ENCODE data around the gene RNPEP.
"Not testable (repeated sequence)": the region's sequence is repeated elsewhere in the genome, so short reads cannot be mapped to it uniquely, and the experiment has no call there.

RNPEP gene

DNA sequence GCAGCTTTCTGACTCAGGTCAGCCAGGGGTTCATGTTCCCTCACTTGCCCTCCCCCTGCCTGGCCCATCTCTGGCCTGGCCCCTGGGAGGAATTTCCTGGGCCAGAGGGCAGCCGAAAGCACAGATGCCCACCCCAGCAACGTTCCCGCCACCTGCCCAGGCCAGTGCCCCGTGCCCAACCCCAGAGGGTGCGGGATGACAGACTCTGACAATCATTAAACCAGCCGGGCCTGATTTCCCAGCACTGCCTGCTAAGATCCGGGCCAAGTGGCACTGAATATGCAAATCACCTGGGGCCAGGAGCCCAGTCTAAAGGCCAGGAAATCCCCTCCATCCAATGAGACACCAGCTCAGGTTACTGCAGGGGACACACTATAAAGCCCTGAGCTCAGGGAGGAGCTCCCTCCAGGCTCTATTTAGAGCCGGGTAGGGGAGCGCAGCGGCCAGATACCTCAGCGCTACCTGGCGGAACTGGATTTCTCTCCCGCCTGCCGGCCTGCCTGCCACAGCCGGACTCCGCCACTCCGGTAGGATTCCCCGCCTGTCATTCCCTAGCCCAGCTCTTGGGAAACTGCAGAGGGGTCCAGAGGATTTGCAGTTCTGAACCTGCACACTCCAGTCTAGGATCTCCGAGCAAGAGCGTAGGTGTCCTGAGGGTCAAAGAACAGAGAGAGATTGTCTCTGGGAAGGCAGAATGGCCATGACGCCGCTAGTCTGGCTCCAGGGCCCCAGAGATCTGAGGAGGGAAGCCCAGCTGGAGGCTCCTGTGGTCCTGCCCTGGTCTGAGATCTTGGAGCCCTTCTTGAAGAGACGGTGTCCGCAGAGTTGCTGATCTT lies 27.9 kb downstream of the RNPEP start, which contains the start of gene ELF3:
Gene ELF3 (plus strand): TSS at position 408 of the 836 bp plus-strand sequence. CDS start 550 bp downstream, outside the sequence.
- no peak for DNase-seq (ENCODE audit: low read depth in 2 of 2)

DNA sequence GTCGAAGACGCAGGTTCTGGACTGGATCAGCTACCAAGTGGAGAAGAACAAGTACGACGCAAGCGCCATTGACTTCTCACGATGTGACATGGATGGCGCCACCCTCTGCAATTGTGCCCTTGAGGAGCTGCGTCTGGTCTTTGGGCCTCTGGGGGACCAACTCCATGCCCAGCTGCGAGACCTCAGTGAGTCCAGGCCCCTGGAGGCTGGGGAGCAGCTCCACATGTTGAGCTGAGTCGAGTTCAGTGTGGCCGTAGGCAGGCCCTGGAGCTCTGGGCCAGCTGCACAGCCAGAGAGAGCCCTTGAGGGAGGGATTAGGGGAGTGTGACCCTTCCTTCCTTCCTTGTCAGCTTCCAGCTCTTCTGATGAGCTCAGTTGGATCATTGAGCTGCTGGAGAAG lies 29.5 kb downstream of the RNPEP start:
- no peak for DNase-seq (ENCODE audit: low read depth in 2 of 2)

- DNase-seq (ENCODE audit: low read depth in 2 of 2), result no peak
Measured at GRCh38 chr1:202012544-202013478, 30.4 kb downstream of the RNPEP start.

- DNase-seq (ENCODE audit: low read depth in 2 of 2), result no peak
Measured at GRCh38 chr1:202013603-202014002, 31.2 kb downstream of the RNPEP start.

- no peak for DNase-seq (ENCODE audit: low read depth in 2 of 2)
Measured at GRCh38 chr1:202014060-202014459, 31.6 kb downstream of the RNPEP start.

DNA sequence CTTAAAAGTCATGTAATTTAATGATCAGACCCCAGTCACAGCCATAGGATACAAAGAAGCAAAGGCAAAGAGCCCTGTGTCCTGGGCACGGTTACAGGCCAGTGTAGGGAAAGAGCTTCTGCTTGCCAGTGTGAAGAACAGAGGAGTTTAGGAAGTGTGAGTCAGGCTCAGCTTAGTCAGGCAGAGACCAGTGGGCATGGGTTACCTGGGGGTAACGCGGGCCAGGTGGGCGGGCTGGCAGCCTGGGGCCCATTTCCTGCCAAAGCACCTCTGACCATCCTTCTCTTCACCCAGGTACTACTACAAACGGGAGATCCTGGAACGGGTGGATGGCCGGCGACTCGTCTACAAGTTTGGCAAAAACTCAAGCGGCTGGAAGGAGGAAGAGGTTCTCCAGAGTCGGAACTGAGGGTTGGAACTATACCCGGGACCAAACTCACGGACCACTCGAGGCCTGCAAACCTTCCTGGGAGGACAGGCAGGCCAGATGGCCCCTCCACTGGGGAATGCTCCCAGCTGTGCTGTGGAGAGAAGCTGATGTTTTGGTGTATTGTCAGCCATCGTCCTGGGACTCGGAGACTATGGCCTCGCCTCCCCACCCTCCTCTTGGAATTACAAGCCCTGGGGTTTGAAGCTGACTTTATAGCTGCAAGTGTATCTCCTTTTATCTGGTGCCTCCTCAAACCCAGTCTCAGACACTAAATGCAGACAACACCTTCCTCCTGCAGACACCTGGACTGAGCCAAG lies 32.6 kb downstream of the RNPEP start:
- DNase-seq (ENCODE audit: low read depth in 2 of 2), result no peak

- DNase-seq (ENCODE audit: low read depth in 2 of 2), result no peak
Measured at GRCh38 chr1:202015662-202015937, 33.2 kb downstream of the RNPEP start.

DNA sequence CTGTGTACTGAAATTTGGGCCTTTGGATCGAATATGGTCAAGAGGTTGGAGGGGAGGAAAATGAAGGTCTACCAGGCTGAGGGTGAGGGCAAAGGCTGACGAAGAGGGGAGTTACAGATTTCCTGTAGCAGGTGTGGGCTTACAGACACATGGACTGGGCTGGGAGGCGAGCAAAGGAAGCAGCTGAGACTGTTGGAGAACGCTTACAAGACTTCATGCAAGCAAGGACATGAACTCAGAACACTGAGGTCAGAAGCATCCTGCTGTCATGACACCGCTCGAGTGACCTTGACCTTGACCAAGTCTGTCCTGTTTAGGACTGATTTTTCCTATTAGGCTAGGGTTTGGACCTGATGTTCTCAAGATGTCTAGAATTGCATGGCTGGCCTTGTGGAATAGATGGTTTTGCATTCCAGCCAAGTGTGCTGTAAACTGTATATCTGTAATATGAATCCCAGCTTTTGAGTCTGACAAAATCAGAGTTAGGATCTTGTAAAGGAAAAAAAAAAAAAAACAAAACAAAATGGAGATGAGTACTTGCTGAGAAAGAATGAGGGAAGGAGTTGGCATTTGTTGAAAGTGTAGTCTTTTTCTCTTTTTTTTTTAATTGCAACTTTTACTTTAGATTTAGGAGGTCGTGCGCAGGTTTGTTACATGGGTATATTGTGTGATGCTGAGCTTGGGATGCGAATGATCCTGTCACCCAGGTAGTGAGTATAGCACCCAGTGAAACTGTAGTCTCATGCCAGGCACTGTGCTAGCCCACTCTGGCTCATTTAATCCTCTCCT lies 33.8 kb downstream of the RNPEP start:
- DNase-seq (ENCODE audit: low read depth in 2 of 2), result no peak

GRCh38 chr1:202016811-202017748 lies 34.6 kb downstream of the RNPEP start:
- DNase-seq (ENCODE audit: low read depth in 2 of 2), result no peak

GRCh38 chr1:202017749-202018467 lies 35.5 kb downstream of the RNPEP start:
- DNase-seq (ENCODE audit: low read depth in 2 of 2), result no peak

DNA sequence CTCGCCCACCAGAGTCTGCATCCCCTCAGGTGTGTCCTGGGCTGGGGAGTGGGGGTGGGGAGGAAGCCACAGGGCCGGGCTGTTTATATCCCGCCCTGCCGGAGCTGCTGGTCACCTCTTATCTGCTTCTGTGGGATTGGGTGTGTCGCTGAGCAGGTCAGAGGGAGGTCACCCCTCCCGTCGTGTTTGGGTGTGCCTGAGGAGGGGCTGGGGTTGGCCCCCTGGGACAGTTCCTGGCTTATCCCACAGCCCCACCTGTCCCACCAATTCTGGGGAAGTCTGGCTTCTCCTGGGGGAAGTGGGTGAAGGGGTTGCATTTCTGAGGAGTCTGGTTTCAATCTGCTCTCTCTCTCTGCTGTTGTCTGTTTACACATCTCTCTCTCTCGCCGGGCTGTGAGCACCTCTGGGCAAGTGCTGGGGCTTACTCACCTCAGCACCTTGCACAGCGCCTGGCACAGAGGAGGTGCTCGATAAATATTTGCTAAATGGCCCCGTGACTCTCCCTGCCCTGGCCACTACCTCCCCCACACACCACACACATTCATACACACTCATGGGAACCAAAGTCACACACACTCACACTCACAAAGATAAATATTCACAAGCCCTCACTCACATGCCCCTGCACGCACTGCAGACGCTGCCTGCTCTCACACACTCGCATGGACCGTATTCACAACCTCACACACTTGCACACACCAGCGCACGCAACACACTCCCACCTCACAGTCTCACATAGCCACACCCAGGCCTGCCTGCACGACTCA lies 36.2 kb downstream of the RNPEP start:
- no peak for DNase-seq (ENCODE audit: low read depth in 2 of 2)

GRCh38 chr1:202019235-202019558 lies 36.7 kb downstream of the RNPEP start:
- not testable (repeated sequence) for DNase-seq (ENCODE audit: low read depth in 2 of 2)

DNA sequence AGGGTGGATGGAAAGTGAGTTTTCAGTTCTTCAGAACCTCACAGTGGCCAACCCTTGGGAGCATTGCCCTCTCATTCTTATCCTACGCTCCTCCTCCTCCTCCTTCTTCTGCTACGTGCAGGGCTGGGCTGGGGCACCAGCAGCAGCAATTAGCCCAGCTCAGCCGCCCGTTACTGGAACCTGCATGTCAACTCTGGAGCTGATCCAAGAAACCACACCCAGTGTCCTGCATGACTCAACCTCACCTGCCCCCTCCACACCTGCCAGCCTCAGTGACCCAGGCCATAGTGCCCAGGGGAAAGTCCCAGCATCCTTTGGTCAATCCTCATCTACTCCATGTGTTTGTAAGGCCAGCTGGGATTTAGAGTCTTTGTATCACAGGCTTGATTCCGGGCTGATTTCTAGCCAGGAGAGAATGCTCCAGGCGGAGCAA lies 40.6 kb downstream of the RNPEP start:
- no peak for DNase-seq (ENCODE audit: low read depth in 2 of 2)

DNA sequence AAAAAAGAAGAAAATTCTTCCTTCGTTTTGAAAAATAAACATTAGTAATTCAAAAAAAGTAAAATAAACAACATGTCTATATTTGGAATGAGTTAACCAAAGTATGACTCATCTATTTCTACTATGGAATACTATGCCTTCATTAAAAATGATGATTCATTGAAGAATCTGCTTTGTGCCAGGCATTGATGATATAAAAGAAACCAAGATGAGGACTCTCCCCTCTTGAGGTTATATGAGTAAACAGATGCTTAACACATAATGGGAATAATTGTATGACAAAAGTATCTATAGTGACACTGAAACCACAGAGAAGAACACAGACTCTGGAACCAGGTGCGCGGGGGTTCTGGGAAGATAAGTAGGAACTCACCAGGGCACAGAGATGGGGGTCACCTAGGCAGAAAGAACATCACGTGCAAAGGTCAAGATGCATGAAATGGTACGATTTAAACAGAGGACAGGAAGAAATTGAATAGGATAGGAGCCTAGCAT lies 46.8 kb downstream of the RNPEP start:
- no peak for DNase-seq (ENCODE audit: low read depth in 2 of 2)

GRCh38 chr1:202029727-202030126 lies 47.3 kb downstream of the RNPEP start:
- DNase-seq (ENCODE audit: low read depth in 2 of 2), result no peak

DNA sequence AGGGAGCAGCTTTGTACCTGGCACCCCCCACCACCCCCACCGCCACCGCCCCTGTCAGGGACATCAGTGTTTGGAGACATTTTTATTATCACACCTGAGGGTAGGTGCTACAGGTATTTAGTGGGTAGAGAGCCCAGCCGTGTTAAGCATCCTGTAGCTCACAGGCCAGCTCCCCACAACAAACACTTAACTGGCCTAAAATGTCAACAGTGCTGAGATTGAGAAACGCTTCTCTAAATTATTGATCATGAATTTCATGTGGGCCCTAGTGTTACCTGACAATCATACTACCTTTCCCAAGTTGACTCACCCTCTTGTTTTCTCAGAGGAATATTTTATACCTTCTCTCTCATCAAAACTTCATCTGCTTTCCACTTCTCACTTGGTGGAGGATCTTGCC lies 49.3 kb downstream of the RNPEP start:
- DNase-seq (ENCODE audit: low read depth in 2 of 2), result no peak

DNA sequence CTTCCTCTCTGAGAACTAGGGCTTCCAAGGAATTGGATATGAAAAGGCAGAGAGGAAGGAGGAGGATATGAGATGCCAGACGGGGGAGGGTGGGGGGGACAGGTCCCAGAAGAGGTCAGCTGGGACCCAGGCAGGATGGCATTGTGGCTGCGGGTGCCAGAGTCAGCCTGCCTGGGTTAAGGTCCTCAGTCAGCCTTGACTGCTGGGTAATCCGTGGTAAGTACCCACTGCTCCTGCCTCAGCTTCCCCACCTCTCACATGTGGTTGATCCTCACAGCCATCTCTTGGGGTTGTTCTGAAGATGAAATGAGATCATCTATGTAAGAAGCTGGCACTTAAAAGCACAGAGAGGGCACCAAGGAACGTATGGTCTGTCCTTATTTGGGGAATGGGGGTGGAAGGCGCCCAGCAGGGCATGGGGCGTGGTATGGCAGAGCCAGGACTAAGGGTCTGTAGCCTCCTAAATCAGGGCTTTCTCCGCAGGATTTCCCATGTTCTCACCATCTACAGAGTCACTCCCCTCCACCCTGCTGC lies 51.8 kb downstream of the RNPEP start:
- no peak for DNase-seq (ENCODE audit: low read depth in 2 of 2)

- no peak for DNase-seq (ENCODE audit: low read depth in 2 of 2)
Measured at GRCh38 chr1:202034683-202035462, 52.4 kb downstream of the RNPEP start.
